Muscle layer of colon (tissue), 2 donors: ENCODE results near the gene OLA1.
A peak's percentile ranks its signal among the peaks of the same experiment; 100 is the strongest.

ENCODE experiments used
- H3K27ac ChIP-seq: one replicate; pipeline ENCODE4 v1.7.0; 2013; ENCODE audit warnings: low read depth, mild to moderate bottlenecking, low read length, moderate library complexity
- H3K27me3 ChIP-seq, 2 donors: one replicate each; pipeline ENCODE4 v1.7.0; 2013; ENCODE audit warnings: low read length in 2 of 2, mild to moderate bottlenecking in 2 of 2; ENCODE audit not compliant: insufficient read depth in 2 of 2, control insufficient read depth in 1 of 2
- H3K36me3 ChIP-seq: one replicate; pipeline ENCODE4 v1.7.0; 2013; ENCODE audit warnings: mild to moderate bottlenecking, low read length; ENCODE audit not compliant: insufficient read depth
- H3K4me1 ChIP-seq: one replicate; pipeline ENCODE4 v1.7.0; 2013; ENCODE audit warnings: mild to moderate bottlenecking, low read length; ENCODE audit not compliant: insufficient read depth
- H3K4me3 ChIP-seq, 2 donors: one replicate each; pipeline ENCODE4 v1.7.0; 2013; ENCODE audit warnings: low read length in 2 of 2, low read depth in 1 of 2, mild to moderate bottlenecking in 1 of 2, moderate library complexity in 1 of 2
- H3K9ac ChIP-seq: one replicate; pipeline ENCODE4 v1.7.0; 2013; ENCODE audit warnings: low read length
- H3K9me3 ChIP-seq: one replicate; pipeline ENCODE4 v1.7.0; 2013; ENCODE audit warnings: mild to moderate bottlenecking, low read length
- donor health status: abdominal sarcoma.
- donor health status: Adenocarcinoma of cecum.

Gene OLA1

GRCh38 chr2:174025271-174026121 is 222.8 kb downstream of the OLA1 start:
- H3K4me1 ChIP-seq: peaks cover 25% of the 10 kb centered on the region
- H3K9me3 ChIP-seq: no peaks in the 10 kb centered on the region
- H3K27ac ChIP-seq: peak overlapping the region; percentile 6
- no peak overlapping the region for H3K9ac ChIP-seq
- no peak overlapping the region for H3K4me3 ChIP-seq
- no peaks in the 10 kb centered on the region for H3K36me3 ChIP-seq
- H3K27me3 ChIP-seq: no peaks in the 10 kb centered on the region

DNA sequence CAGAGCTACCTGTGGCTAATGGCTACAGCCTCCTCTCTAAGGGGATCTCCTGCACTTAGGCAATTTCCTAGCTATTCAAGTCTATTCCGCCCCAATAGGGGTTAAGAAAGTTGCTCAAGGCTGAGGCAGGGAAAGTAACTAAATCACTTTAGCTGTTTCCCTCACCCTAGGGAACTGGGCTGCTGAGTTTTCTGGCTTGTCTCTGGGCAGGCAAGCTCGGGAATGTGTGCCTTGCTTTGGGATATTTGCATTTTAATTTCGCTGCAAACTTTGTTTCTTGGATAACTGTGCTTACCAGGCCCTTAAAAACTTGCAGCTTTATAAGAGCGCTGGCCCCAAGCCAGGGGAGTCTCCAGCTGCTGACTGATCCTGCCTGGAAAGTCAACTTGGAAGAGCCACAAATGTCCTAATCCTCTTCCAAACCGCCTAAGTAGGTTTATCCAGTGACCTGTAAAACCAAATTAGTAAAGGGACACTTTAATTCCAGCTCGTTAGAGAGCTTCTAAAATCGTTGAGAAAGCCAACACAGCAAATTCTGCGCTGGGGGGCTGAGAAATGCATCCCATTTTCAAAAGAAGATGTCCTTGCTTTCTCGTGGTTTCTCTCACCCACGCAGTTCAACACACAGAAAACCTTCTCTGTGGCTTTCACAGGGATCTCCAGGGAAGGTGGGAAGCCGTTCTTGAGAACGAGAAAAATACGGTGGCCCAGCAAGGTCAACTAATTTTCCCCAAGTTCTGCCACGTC is 223.6 kb downstream of the OLA1 start:
- Histone ChIP-seq H3K4me1 (peaks cover 25% of the 10 kb centered on the region), H3K9me3 (no peaks in the 10 kb centered on the region), H3K4me3 (no peak overlapping the region), H3K9ac (no peak overlapping the region), H3K27me3 (no peaks in the 10 kb centered on the region), H3K27ac (peak overlapping the region; percentile 19), H3K36me3 (no peaks in the 10 kb centered on the region)

GRCh38 chr2:174023591-174024523 is 224.5 kb downstream of the OLA1 start:
- Histone ChIP-seq H3K9me3 (no peaks in the 10 kb centered on the region), H3K36me3 (no peaks in the 10 kb centered on the region), H3K9ac (no peak overlapping the region), H3K27me3 (no peaks in the 10 kb centered on the region), H3K4me3 (no peak overlapping the region), H3K4me1 (peaks cover 25% of the 10 kb centered on the region), H3K27ac (peak overlapping the region; percentile 48)
